ENCODE data around the gene RASAL2. TPM values are rescaled to one million over a fixed set of nuclear protein-coding genes. Genes with fewer than 3 reads are reported as not detected.

Gene RASAL2
- total and polyA plus RNA-seq, 2 of the 4 experiments (the other 2 are of a cell fraction) = 13.1 to 20.6 TPM

- no peaks in the 10 kb centered on the region for H3K79me1 ChIP-seq (ENCODE audit: low read depth in 1 of 2, low read length in 2 of 2)
- ChIA-PET POLR2A (ENCODE audit: unreplicated experiment) (no interaction called here), CTCF (interaction anchor here (1.1 to 2.7 kb wide), 2 partner anchors 206 to 496 kb away, joined by 3 to 7 read pairs; no protein-coding TSS in a partner anchor)
- dilution Hi-C loops (cut with HindIII; ENCODE audit: low sequenced_read_pairs, unreplicated experiment) (no loop called here), in situ Hi-C loops (cut with MboI; ENCODE audit: low sequenced_read_pairs) (loop anchor here (10.0 kb wide), 1 partner anchor 201 kb away; no protein-coding TSS in a partner anchor), intact Hi-C loops (cut with micrococcal nuclease) (loop anchor here (10.0 kb wide), 1 partner anchor 481 kb away; no protein-coding TSS in a partner anchor)
- peaks cover 5% of the 10 kb centered on the region; the same call in 1 of the 2 replicates for H3K27me3 ChIP-seq (ENCODE audit: control insufficient read depth, insufficient read depth, low read length)
- H2BK15ac ChIP-seq (ENCODE audit: low read depth, low read length) = no peak overlapping the region
- H3K56ac ChIP-seq (ENCODE audit: extremely low read depth, insufficient read depth, low read length) = no peak overlapping the region
- TF ChIP-seq USF2 (IDR thresholded peaks at IDR 0.05; ENCODE audit: low read depth, low read length) (no peak), SMC3 (IDR thresholded peaks at IDR 0.05; ENCODE audit: low read depth, low read length) (no peak), RAD21 (IDR thresholded peaks at IDR 0.05; ENCODE audit: low read length) (no peak), MXI1 (IDR thresholded peaks at IDR 0.05; ENCODE audit: borderline replicate concordance, low read depth, low read length) (no peak), BHLHE40 (IDR thresholded peaks at IDR 0.05; ENCODE audit: low read depth, low read length) (no peak)
- no CpG with 5 or more reads among the region's 6 CpGs for WGBS, 2 experiments (ENCODE audit: extremely low coverage in 2 of 2, insufficient read length in 1 of 2)
- H3K27ac ChIP-seq (ENCODE audit: insufficient read depth, low read length) = no peak overlapping the region
- no peak overlapping the region for H2BK20ac ChIP-seq (ENCODE audit: low read depth, low read length)
- H3K4me2 ChIP-seq (ENCODE audit: low read depth, low read length) = no peak overlapping the region
- H3K23ac ChIP-seq (ENCODE audit: low read depth, low read length) = no peak overlapping the region
- no peak overlapping the region for H3K14ac ChIP-seq (replicated peaks; ENCODE audit: low read depth, low read length)
- H3K36me3 ChIP-seq (ENCODE audit: control insufficient read depth, insufficient read depth, low read length) = no peaks in the 10 kb centered on the region
- no peak overlapping the region for H4K5ac ChIP-seq (ENCODE audit: low read depth, low read length)
- no peak overlapping the region for H3K18ac ChIP-seq (ENCODE audit: low read depth, low read length)
- H4K8ac ChIP-seq (ENCODE audit: low read depth in 2 of 2, low read length in 2 of 2) = no peak overlapping the region
- H2AK9ac ChIP-seq (replicated peaks; ENCODE audit: low read depth, low read length, poor library complexity) = no peak overlapping the region
- peaks cover 4% of the 10 kb centered on the region; the same call in 1 of the 2 replicates for H3K9me1 ChIP-seq (ENCODE audit: insufficient read depth, low read length)
- H4K20me1 ChIP-seq (ENCODE audit: insufficient read depth, low read length) = no peaks in the 10 kb centered on the region
- no peak overlapping the region for H4K91ac ChIP-seq (ENCODE audit: insufficient read depth, low read depth, low read length)
- ATAC-seq (ENCODE audit: low read depth) (no peak), DNase-seq (no peak)
- H3K4me1 ChIP-seq (ENCODE audit: control insufficient read depth, insufficient read depth, low read length) = no peaks in the 10 kb centered on the region; the same call in 1 of the 2 replicates
- BruUV-seq (replicated peaks) = no TSS peak
- no peak overlapping the region for H2AFZ ChIP-seq (replicated peaks; ENCODE audit: low read length, poor library complexity)
- H3K9me3 ChIP-seq (ENCODE audit: control insufficient read depth, insufficient read depth, low read length) = no peaks in the 10 kb centered on the region
- H2AK5ac ChIP-seq (ENCODE audit: low read depth, low read length) = no peak overlapping the region
- H3K9ac ChIP-seq (ENCODE audit: low read depth, low read length) = no peak overlapping the region
- no peak overlapping the region for H3K4me3 ChIP-seq (ENCODE audit: insufficient read depth, low read depth, low read length)
- no peak overlapping the region for H3K4ac ChIP-seq (ENCODE audit: low read depth, low read length)
- H2BK120ac ChIP-seq (ENCODE audit: low read depth, low read length) = no peak overlapping the region
- H2BK5ac ChIP-seq (ENCODE audit: low read depth, low read length, poor library complexity, severe bottlenecking) = no peak overlapping the region
These were observed 412.3 kb downstream of the RASAL2 start for GRCh38 chr1:178506177-178506576.
